ENCODE data around the gene CNTF. TPM values are rescaled to one million over a fixed set of nuclear protein-coding genes. Genes with fewer than 3 reads are reported as not detected.
A peak's percentile ranks its signal among the peaks of the same experiment; 100 is the strongest.

CNTF gene
- total and polyA plus RNA-seq, 12 donors, result 0.15 to 1.6 (median 1.1) TPM

GRCh38 chr11:58575377-58576020 lies 47.0 kb upstream of the CNTF start, which contains the start of gene LPXN:
Gene LPXN (minus strand): TSS chr11:58575856. CDS start chr11:58575772, 84 bp downstream.
- peaks cover 14 to 61% (median 32%) of the 10 kb centered on the region in 9 donors for H3K4me1 ChIP-seq
- ATAC-seq (no peak), DNase-seq (no peak)
- no peaks in the 10 kb centered on the region for H3K27me3 ChIP-seq
- no peak for TF ChIP-seq CTCF (IDR thresholded peaks at IDR 0.05)
- H3K4me3 ChIP-seq, result peak within 1 kb of the TSS in 5 of 10 donors; percentile 7 to 91 (median 84)
- peaks cover 0 to 4% (median 0%) of the 10 kb centered on the region in 9 donors for H3K36me3 ChIP-seq
- 71 to 88% methylated on average over 6 of the region's 6 CpGs for WGBS, 2 donors
- H3K9me3 ChIP-seq, result no peaks in the 10 kb centered on the region
- intact Hi-C loops (cut with DNase I), result loop anchor here in 9 of 10 donors (2.0 to 10.0 kb wide), 9 partner anchors 42 to 979 kb away; partner anchors contain the start of genes CNTF (in 2 of the 9) and FAM111A (in 1 of the 9)
- peak within 1 kb of the TSS in 8 of 10 donors; percentile 2 to 100 (median 99) for H3K27ac ChIP-seq

GRCh38 chr11:58576887-58577471 lies 45.5 kb upstream of the CNTF start:
- intact Hi-C loops (cut with DNase I), result loop anchor here in 9 of 10 donors (2.0 to 10.0 kb wide), 9 partner anchors 40 to 978 kb away; partner anchors contain the start of genes CNTF (in 2 of the 9) and FAM111A (in 1 of the 9)
- 40 to 47% methylated on average over 4 of the region's 4 CpGs for WGBS, 2 donors
- H3K4me1 ChIP-seq, result peaks cover 14 to 76% (median 46%) of the 10 kb centered on the region in 9 donors

GRCh38 chr11:58577555-58578135 lies 44.8 kb upstream of the CNTF start:
- DNase-seq, result peak; percentile 38 to 42
- WGBS, 2 donors, result 0 to 1% methylated on average over 21 of the region's 21 CpGs
- Histone ChIP-seq H3K27ac (peak overlapping the region; percentile 93 to 100 (median 99)), H3K9me3 (no peaks in the 10 kb centered on the region), H3K27me3 (no peaks in the 10 kb centered on the region), H3K36me3 (peaks cover 0 to 4% (median 0%) of the 10 kb centered on the region in 9 donors), H3K4me3 (peak overlapping the region; percentile 69 to 99 (median 90)), H3K4me1 (peaks cover 14 to 76% (median 53%) of the 10 kb centered on the region in 9 donors)
- intact Hi-C loops (cut with DNase I), result loop anchor here in 9 of 10 donors (2.0 to 10.0 kb wide), 10 partner anchors 40 to 977 kb away; partner anchors contain the start of genes CNTF (in 2 of the 9) and FAM111A (in 1 of the 9)
- no peak for TF ChIP-seq CTCF (IDR thresholded peaks at IDR 0.05)
- peak in 2 of 8 donors; percentile 1 to 2 for ATAC-seq

More at GRCh38 chr11:58576887-58577471, 45.5 kb upstream of the CNTF start:
- peak overlapping the region; percentile 69 to 99 (median 90) for H3K4me3 ChIP-seq
- DNase-seq (no peak), ATAC-seq (no peak)
- no peaks in the 10 kb centered on the region for H3K9me3 ChIP-seq
- peaks cover 0 to 4% (median 0%) of the 10 kb centered on the region in 9 donors for H3K36me3 ChIP-seq
- TF ChIP-seq CTCF (IDR thresholded peaks at IDR 0.05), result peak in 8 of 9 donors; percentile 18 to 66 (median 54)
- H3K27me3 ChIP-seq, result no peaks in the 10 kb centered on the region
- H3K27ac ChIP-seq, result peak overlapping the region; percentile 93 to 100 (median 99)

Measured in heart right ventricle (tissue), 16 donors.